ENCODE data around the gene PDK2. TPM values are rescaled to one million over a fixed set of nuclear protein-coding genes. Genes with fewer than 3 reads are reported as not detected.

Gene PDK2
- total and polyA plus RNA-seq, 9 of the 15 experiments (the other 6 are each of a cell fraction or from before 2014, with no cell fraction given): 0.03 to 2.5 (median 1.4) TPM

- Histone ChIP-seq H3K36me3 (ENCODE audit: control insufficient read depth, insufficient read depth, low read length) (no peaks in the 10 kb centered on the region), H3K27ac (ENCODE audit: extremely low read depth, low read depth, low read length) (no peak overlapping the region), H4K20me1 (replicated peaks; ENCODE audit: control insufficient read depth, insufficient read depth, low read length) (peaks cover 6% of the 10 kb centered on the region; the same call in 1 of the 2 replicates), H3K9ac (ENCODE audit: insufficient read depth in 1 of 2, low read depth in 2 of 2, low read length in 2 of 2) (0 out of 4 replicates have a peak overlapping the region, but pooled peaks of 1 of the 2 experiments have one; percentile 10), H3K4me2 (ENCODE audit: insufficient read depth, low read length) (no peak overlapping the region), H2AFZ (ENCODE audit: low read depth, low read length) (no peak overlapping the region), H3K27me3 (ENCODE audit: control insufficient read depth in 2 of 2, insufficient read depth in 2 of 2, low read length in 2 of 2) (peaks cover 6 to 27% of the 10 kb centered on the region in 2 experiments), H3K9me1 (ENCODE audit: control insufficient read depth, insufficient read depth, low read length) (no peaks in the 10 kb centered on the region), H3K9me3 (replicated peaks; ENCODE audit: control insufficient read depth, insufficient read depth, low read depth, low read length) (no peaks in the 10 kb centered on the region), H3K4me1 (replicated peaks in 1 of 2; ENCODE audit: control insufficient read depth in 2 of 2, insufficient read depth in 2 of 2, low read length in 2 of 2) (peaks cover 0 to 4% of the 10 kb centered on the region in 2 experiments; a peak in 1 of 5 replicates), H3K79me2 (ENCODE audit: control insufficient read depth, insufficient read depth, low read length) (no peaks in the 10 kb centered on the region), H3K4me3 (no peak overlapping the region)
- no TSS peak for BruUV-seq (replicated peaks)
- no peak for TF ChIP-seq ZNF695 (CRISPR knock-in tag; IDR thresholded peaks at IDR 0.05)
- no peak for TF ChIP-seq CEBPB (tag; IDR thresholded peaks at IDR 0.05)
- TF ChIP-seq, protein P1, sequence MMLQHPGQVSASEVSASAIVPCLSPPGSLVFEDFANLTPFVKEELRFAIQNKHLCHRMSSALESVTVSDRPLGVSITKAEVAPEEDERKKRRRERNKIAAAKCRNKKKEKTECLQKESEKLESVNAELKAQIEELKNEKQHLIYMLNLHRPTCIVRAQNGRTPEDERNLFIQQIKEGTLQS (IDR thresholded peaks at IDR 0.05): no peak
- TF ChIP-seq, protein P1 (CRISPR knock-in tag; conservative IDR thresholded peaks at IDR 0.05): no peak
- TF ChIP-seq HEY1 (CRISPR knock-in tag; IDR thresholded peaks at IDR 0.05; ENCODE audit: borderline replicate concordance): no peak
- TF ChIP-seq DPF2 (IDR thresholded peaks at IDR 0.05): no peak
- TF ChIP-seq XRCC3 (IDR thresholded peaks at IDR 0.05): no peak
- intact Hi-C loops (cut with micrococcal nuclease) (no loop called here), in situ Hi-C loops (cut with MboI) (no loop called here)
- ChIA-PET CTCF (ENCODE audit: low intra/inter-chr PET ratio) (no interaction called here), POLR2A (interaction anchor here (0.7 to 1.3 kb wide), 2 partner anchors 31 to 35 kb away, joined by 4 to 5 read pairs; no protein-coding TSS in a partner anchor)
- FAIRE-seq (no peak), DNase-seq (ENCODE audit: extremely low read depth in 1 of 4, low spot score in 3 of 4) (no peak), ATAC-seq (no peak)
- WGBS (ENCODE audit: insufficient coverage, low coverage, missing lambda C conversion rate): 0% methylated on average over 3 of the region's 3 CpGs
These were observed 30.1 kb upstream of the PDK2 start for GRCh38 chr17:50065056-50065455.

Measured in K562 (cell line).